HG03432 (cell line): Measurements from ENCODE around the gene PKP3.
"Not testable (repeated sequence)": the region's sequence is repeated elsewhere in the genome, so short reads cannot be mapped to it uniquely, and the experiment has no call there.

Source experiments
- ATAC-seq: cut with Tn5 transposase; IDR thresholded peaks from one replicate; pipeline ENCODE4 v1.9.1; 2021; ENCODE audit warnings: mild to moderate bottlenecking, moderate library complexity; ENCODE audit not compliant: unreplicated experiment

Gene PKP3

GRCh38 chr11:420911-421321 is 26.9 kb downstream of the PKP3 start:
- no peak for ATAC-seq

- no peak for ATAC-seq
Observed at GRCh38 chr11:422249-422656, 28.2 kb downstream of the PKP3 start.

- ATAC-seq, result no peak
Observed at GRCh38 chr11:424232-424631, 30.2 kb downstream of the PKP3 start.

GRCh38 chr11:424766-425165 is 30.8 kb downstream of the PKP3 start:
- not testable (repeated sequence) for ATAC-seq

GRCh38 chr11:425301-425700 is 31.3 kb downstream of the PKP3 start:
- no peak for ATAC-seq

GRCh38 chr11:426851-427250 is 32.8 kb downstream of the PKP3 start:
- no peak for ATAC-seq

- no peak for ATAC-seq
Observed at GRCh38 chr11:428295-428694, 34.3 kb downstream of the PKP3 start.

- ATAC-seq, result no peak
Observed at GRCh38 chr11:429391-429790, 35.4 kb downstream of the PKP3 start.

GRCh38 chr11:429931-430456 is 36.0 kb downstream of the PKP3 start:
- no peak for ATAC-seq

- no peak for ATAC-seq
Observed at GRCh38 chr11:431921-432320, 37.9 kb downstream of the PKP3 start.

- no peak for ATAC-seq
Observed at GRCh38 chr11:432501-433100, 38.6 kb downstream of the PKP3 start.

- no peak for ATAC-seq
Observed at GRCh38 chr11:433111-433510, 39.1 kb downstream of the PKP3 start.

GRCh38 chr11:433641-434040 is 39.6 kb downstream of the PKP3 start:
- no peak for ATAC-seq

- ATAC-seq, result no peak
Observed at GRCh38 chr11:434496-434895, 40.5 kb downstream of the PKP3 start.

- not testable (repeated sequence) for ATAC-seq
Observed at GRCh38 chr11:434999-435740, 41.2 kb downstream of the PKP3 start.

- no peak for ATAC-seq
Observed at GRCh38 chr11:437228-437870, 43.3 kb downstream of the PKP3 start.

- no peak for ATAC-seq
Observed at GRCh38 chr11:438101-438844, 44.3 kb downstream of the PKP3 start.

- ATAC-seq, result no peak
Observed at GRCh38 chr11:439315-440064, 45.5 kb downstream of the PKP3 start.

GRCh38 chr11:440065-441042 is 46.3 kb downstream of the PKP3 start:
- ATAC-seq, result no peak
